Epithelial cell of proximal tubule (primary cell): Measurements from ENCODE around the gene CTNND2. TPM values are rescaled to one million over a fixed set of nuclear protein-coding genes. Genes with fewer than 3 reads are reported as not detected.

Experiments
- DNase-seq: peaks from one replicate; pipeline ENCODE4 v3.0.0-alpha.2; 2011; ENCODE audit warnings: low read depth
- H3K4me3 ChIP-seq: 2 replicates; pipeline ENCODE4 v1.5.1; 2011; ENCODE audit warnings: low read depth, mild to moderate bottlenecking, low read length
- CTCF ChIP-seq: conservative IDR thresholded peaks from 2 replicates; pipeline ENCODE4 v1.5.1; 2012; ENCODE audit warnings: low read depth, mild to moderate bottlenecking, low read length
- total RNA-seq: library from RNA; depleted of rRNA; stranded (reverse); fragments of >200 nt; gene quantifications from 2 replicates; pipeline ENCODE4 v1.2.3, GENCODE V29; 2015

The CTNND2 gene
- total RNA-seq, 1 donor from 2014 or later, result 0.12 TPM

GRCh38 chr5:11873587-11873986 is 30.7 kb downstream of the CTNND2 start:
- DNase-seq, result no peak
- H3K4me3 ChIP-seq, result no peak overlapping the region
- no peak for TF ChIP-seq CTCF

GRCh38 chr5:11869203-11869602 is 35.0 kb downstream of the CTNND2 start:
- no peak for DNase-seq
- no peak for TF ChIP-seq CTCF
- H3K4me3 ChIP-seq, result no peak overlapping the region

GRCh38 chr5:11863911-11864310 is 40.3 kb downstream of the CTNND2 start:
- TF ChIP-seq CTCF, result no peak
- no peak for DNase-seq
- H3K4me3 ChIP-seq, result no peak overlapping the region

- TF ChIP-seq CTCF, result no peak
- no peak overlapping the region for H3K4me3 ChIP-seq
- DNase-seq, result no peak
Observed at GRCh38 chr5:11857391-11857790, 46.9 kb downstream of the CTNND2 start.

GRCh38 chr5:11854936-11855335 is 49.3 kb downstream of the CTNND2 start:
- TF ChIP-seq CTCF, result no peak
- no peak for DNase-seq
- H3K4me3 ChIP-seq, result no peak overlapping the region

- TF ChIP-seq CTCF, result no peak
- no peak overlapping the region for H3K4me3 ChIP-seq
- DNase-seq, result no peak
Observed at GRCh38 chr5:11853796-11854195, 50.5 kb downstream of the CTNND2 start.

- TF ChIP-seq CTCF, result no peak
Observed at GRCh38 chr5:11853140-11853539, 51.1 kb downstream of the CTNND2 start.

More at GRCh38 chr5:11853140-11853539, 51.1 kb downstream of the CTNND2 start:
- DNase-seq, result no peak
- no peak overlapping the region for H3K4me3 ChIP-seq
